Kidney capillary endothelial cell (primary cell): Measurements from ENCODE around the gene MUC6.

Experiments
- DNase-seq: peaks from one replicate; pipeline ENCODE4 v3.0.0-alpha.2; 2018; ENCODE audit warnings: low spot score

The MUC6 gene

DNA sequence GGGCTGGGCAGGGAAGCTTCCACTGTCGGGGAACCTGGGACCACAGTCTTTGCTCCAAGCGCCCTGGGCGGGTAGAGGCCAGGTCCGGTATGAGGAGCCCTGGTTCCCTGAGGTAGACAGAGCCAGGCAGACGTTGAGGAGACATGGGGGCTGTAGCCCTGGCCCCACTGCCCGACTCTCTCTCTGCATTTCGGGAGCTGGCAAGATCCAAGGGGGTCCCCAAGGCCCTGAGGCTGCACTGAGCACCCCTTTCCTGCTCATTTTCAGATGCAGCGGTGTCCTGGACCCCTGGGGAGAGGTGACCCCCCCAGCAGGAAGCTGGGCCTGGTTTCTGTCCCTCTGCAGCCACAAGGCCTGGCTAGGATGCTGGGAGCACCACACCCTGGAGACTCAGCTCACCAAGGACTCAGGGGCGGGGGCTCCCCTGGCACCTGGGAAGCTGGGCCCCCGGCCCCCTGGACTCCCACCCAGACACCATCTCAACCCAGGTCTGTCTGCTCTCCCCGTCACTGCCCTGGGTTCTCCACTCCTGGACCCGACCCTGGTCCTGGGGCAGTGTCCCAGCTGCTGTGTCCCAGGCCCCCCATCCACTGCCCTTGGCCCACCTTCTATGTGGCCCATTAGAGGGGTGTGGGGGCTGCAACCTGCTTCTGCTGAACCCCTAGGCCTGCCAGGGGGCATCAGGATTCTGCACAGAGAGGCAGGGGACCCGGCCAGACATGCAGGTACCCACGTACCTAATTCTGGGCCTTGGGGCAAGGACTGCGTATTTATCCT lies 15.0 kb upstream of the MUC6 start:
- no peak for DNase-seq

DNA sequence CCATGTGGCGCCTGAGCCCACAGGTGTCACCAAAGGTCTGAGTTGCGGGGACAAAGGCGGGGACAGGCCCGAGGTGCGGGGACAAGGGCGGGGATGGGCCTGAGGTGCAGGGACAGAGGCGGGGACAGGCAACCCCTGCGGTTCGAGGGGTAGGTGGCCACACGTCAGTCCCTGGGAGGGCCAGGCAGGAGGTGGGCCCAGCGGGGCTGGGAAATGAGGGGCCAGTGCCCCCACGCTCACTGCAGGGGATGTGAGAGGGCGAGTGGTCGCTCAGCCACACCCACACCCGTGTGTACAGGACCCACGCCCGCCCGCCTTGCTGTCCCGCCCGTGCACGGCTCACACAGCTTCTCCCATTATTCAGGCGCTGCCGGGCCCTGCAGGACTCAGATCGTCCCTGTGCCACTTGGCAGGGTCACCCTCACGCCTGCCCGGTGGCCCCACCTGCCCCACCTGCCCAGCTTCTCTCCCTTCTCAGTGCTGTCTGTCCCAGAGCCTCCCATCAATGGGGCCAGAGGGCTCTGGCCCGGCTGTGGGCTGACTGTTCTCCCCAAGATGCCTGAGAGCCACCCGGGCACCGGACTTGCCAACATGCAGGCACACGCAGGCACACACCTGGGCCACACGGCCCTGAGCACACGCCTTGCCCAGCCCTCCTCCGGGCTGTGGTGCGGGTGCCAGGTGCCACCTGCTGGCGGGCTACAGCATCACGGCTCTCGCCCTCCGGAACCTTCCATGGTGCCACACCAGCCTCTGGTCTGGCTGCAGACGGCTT lies 14.2 kb upstream of the MUC6 start:
- peak; percentile 61 for DNase-seq

DNA sequence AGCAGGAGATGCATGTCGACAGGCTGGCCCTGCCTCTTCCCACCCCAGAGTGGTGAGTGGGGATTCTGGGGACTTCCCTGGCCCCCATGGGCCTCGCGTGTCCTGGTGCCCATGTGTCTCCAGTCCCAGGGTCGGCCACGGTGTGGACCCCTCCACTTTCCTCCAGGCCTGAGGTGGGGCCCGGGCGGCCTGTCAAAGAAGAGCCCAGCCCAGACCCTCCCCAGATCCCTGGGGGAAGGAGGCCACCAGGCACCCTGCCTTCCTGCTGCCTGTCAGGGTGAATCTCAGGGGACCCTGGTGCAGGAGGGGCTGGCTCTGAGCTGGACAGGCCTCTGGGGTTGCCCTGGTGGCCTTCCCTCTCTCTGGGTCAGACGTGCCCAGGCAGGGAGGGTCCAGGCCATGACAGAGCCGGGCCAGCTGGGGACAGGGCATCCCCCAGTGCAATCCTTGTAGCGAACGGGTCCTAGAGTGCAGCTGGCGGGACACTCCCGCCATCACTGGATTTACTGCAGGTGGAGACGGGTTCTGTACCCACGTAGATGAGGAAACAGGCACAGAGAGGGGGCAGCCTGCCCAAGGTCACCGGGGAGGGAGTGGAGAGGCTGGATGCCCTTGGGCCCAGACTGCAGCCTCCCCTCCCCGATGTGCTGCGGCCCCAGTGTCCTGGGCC lies 13.5 kb upstream of the MUC6 start:
- DNase-seq, result no peak

DNA sequence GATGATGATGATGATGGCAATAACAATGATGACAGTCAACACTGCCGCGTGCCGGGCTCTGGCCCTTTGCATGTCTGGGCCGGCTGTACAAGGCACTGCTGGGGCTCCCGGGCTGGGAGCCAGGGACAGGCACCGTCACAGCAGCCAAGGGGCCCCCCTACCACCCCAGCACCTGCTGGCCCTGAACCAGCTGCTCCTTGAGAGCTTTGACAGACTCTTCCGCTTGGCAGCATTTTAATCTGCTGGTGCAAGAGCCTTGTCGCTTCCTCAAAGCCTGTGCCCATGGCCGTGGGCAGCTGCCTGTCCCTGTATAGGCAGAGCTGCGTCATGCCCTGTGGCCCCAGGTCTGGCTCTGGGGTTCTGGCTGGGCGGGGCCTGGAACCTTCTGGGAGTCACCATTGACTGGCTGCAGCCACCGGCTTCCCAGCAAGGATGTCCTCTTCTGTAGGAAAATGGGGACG lies 12.9 kb upstream of the MUC6 start:
- no peak for DNase-seq

DNA sequence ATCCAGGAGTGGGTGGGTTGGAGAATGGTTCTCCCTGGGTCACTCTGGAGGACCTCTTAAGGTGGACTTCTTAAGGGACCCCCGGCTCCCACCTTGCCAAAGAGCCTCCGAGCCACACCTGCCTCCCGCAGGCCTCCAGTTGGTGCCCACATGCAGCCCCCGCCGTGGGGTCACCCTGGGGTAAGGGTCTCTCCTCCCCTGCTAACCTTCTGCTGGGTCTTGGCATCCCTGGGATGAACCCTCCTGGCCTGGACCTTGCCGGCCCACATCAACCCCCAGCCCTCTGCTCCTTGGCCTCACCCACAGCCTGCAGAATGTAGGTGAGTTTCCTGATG lies 12.5 kb upstream of the MUC6 start:
- no peak for DNase-seq

DNA sequence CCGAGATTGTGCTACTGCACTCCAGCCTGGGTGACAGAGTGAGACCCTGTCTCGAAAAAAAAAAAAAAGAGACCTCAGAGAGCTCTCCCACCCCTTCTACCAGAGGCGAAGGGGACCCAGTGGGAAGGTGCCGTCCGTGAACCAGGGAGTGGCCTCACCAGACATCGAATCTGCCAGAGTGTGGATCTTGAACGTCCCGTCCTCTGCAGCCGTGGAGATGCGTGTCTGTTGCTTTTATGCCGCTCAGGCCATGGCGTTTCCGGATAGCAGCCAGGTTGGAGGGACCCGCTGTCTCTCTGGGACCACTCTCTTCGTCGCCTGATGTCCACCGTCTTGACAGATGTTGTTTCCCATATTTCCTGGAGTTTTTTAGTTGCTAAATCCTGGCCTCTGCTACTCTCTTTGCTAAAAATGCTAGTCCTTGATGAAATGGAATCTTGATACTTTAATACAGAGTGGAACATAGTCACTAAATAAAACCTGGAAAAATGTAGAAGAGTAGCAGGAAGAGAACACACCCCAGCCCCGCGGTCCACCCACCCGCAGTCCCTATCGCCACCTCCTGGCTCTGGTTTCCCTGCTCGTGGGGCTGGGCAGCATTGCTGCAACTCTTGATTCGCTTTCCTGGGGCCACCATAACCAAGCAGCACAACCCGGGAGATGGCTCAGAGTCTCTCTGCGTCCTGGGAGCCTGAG lies 12.0 kb upstream of the MUC6 start:
- DNase-seq, result no peak

DNA sequence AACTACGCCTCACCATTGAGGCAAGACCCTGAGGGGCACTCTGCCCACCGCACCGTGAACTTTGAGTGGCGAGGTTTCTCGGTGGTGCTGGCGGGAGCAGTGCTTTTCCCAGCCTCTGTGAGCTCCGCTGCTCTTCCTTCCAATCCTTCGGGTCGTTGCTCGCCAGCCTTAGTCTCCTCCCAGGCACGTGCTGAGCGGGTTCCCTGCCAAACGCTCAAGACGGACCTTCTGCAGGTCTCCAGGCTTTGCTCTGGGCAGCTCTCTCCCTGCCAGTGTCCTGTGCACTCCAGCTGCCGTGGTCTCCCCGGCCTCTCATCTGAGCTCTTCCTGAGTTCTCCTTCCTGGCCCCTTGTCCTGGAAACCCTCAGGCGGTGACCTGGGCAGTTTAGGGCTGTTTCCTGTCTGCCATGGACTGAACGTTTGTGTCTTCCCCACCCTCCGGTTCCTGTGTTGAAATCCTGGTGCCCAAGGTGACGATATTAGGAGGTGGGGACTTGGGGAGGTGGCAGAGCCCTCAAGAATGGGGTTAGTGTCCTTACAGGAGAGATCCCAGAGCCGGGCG lies 11.2 kb upstream of the MUC6 start:
- no peak for DNase-seq

DNA sequence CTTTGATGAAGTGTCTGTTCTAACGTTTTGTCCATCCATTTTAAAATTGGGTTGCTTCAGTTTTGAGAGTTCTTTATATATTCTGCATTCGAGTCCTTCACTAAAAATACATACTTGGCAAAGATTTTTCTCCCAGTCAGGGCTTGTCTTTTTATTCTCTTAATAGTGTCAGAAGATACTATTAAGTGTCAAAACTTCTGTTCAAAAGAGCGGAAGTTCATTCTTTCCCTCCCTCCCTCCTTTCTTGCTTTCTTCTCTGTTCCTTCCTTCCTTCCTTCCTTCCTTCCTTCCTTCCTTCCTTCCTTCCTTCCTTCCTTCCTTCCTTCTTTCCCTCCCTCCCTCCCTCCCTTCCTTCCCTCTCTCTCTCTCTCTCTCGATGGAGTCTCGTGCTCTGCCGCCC lies 7.6 kb upstream of the MUC6 start:
- no peak for DNase-seq

DNA sequence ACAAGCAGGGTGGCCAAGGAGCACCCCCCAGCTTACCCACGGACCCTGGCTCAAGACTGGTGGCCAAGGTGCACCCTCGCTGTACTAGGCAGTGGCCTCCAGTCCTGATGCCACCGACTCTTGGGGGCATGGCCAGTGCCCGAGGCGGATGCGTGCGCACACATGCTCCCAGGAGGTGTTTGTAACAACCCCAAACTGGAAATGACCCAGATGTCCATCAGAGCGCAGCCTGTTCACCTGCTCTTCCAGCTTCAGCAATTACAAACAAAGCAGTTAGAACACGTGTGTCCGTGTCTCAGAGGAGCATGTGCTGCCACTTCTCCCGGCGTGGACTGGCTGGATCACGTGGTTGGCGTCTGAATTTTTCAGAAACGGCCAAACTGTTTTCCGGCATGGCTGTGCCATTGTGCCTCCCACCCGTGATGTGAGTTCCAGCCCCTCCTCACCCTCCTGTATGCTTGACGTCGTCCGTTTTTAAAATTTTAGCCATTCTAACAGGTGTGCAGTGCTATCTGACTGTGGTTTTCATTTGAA lies 7.1 kb upstream of the MUC6 start:
- no peak for DNase-seq

DNA sequence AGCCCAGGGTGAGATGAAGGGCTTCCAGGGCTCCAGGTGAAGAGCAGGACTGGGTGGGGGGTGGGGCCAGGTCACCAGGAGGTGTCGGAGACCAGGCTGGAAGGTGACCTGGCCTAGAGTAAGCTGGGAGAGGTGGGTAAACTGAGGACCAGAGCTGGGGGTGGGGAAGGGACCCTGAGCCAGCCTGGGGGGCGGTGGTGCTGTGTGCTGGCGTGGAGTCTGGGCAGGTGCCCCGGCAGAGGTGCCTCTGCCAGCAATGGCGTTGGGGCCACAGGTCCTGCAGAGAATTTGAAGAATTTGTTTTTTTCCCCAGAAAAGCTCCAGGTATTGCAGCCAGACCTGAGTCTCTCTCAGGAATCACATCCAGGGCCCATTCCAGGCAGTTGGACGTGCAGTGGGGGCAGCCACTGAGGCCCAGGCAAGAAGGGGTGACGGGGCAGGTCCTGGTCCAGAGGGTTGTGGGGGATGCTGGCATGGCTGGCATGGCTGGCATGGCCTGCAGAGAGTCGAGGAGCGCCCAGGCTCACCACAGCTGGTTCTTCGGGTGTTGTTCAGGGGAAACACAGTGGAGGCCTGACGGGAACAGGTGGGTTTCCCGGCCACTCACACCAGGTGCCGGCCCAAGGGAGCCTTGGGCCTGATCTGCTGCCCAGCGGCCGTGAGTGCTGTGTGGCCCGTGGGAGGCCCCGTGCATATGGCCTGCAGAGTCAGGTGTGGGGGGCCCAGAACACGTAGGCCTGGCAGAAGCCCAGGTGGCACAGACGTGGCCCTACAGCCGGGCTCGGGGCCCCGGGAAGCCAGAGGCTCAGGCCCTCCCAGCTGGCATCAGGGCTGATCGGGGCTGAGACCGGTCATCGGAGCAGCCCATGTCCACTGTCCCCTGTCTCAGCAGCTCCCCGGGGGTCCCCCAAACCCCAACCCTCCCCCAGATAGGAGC lies 6.4 kb upstream of the MUC6 start:
- DNase-seq, result no peak

DNA sequence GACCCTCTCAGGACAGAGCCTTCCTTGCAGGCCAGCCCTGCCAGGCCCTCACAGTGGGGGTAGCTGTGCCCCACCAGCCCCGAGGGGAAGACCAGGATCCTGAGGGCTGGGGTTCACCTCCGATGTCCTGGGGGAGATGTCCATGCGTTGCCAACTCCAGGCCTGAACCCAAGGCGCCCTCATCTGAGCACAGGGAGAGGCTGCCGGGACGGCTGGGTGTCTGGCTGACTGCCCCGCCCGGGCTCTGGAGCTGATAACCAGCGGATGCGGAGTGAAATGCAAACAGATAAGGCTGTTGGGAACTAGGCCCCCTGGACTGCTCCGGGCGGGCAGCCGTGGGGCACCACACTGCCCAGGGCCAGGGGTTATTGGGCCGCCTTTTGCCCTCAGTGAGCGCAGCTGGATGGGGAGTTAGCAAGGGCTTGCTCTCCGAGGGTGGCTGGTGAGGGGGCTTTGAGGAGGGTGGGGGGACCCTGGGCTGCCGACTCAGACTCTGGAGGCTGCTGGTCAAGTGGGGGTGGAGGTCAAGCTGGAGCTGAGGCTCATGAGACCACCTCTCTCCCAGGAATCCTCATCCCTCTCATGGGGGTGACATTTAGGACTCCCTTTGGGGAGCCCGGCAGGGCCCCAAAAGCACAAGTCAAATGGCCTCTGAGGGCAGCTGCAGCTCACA lies 5.6 kb upstream of the MUC6 start:
- no peak for DNase-seq

DNA sequence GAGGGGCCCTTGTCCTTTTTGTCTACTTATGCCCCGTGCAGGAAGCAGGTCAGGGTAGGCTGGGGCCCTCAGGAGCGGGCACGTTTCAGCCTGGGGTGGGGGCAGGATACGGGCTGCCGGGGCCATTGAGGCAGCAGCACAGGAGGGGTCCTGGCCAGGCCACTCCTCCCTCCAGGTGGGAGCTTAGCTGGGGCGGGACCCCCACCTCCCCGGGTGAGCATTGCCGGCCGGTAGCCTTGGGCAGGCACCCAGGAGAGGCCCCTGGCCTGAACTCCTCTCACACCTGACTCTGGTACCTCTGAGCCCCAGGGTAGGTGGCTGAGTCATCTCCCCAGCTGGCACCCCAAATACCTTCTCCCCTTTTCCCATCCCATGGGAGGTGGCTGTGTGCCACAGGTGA lies 5.0 kb upstream of the MUC6 start:
- DNase-seq, result no peak

DNA sequence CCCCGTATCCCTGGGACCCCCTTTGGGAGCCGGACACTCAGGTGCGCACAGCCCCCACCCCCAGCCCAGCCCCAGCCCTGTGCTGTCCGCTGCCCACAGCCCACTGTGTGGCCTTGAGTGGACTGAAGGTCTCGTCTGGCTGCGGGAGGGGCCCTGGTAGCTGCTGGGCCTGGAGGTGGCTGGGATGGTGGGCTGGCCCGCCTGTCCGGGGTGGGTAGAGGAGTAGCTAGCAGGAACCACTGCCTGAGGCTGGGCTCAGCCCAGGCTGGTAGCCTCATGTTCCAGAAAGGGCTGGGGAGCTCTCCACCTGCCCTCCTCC lies 4.6 kb upstream of the MUC6 start:
- DNase-seq, result no peak

DNA sequence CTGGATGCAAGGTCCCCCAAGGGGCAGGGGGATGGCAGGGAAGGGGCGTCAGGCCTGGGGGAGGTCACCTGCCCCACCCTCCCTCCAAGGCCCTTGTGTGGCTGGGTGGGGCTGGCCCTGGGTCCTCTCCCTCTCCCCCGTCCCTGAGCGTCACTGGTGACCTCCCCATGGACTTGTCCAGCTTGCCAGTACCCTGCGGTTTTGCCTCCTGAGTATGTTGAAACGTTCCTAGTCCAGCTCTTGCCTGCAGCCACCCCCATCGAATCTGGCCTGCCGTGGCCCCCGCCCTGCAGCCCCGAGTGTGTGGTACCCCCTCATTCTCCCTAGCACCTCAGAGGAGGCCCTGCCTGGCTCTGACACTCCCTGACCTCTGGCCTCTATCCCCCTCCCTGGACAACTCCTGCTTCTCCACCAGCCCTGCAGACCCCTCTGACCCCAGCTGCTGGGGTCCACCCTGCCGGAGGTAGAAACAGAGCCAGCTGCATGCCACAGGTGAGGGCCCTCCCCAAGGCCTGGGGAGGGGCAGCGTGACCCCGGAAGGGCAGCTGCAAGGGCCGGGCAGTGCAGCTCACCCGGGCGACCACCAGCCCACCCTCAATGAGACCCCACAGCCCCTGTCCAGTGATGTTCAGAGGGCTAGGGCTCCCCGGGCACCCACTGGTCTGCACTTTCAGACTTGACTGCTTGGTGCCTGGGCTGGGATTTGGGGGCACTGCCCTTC lies 4.1 kb upstream of the MUC6 start:
- DNase-seq, result no peak

DNA sequence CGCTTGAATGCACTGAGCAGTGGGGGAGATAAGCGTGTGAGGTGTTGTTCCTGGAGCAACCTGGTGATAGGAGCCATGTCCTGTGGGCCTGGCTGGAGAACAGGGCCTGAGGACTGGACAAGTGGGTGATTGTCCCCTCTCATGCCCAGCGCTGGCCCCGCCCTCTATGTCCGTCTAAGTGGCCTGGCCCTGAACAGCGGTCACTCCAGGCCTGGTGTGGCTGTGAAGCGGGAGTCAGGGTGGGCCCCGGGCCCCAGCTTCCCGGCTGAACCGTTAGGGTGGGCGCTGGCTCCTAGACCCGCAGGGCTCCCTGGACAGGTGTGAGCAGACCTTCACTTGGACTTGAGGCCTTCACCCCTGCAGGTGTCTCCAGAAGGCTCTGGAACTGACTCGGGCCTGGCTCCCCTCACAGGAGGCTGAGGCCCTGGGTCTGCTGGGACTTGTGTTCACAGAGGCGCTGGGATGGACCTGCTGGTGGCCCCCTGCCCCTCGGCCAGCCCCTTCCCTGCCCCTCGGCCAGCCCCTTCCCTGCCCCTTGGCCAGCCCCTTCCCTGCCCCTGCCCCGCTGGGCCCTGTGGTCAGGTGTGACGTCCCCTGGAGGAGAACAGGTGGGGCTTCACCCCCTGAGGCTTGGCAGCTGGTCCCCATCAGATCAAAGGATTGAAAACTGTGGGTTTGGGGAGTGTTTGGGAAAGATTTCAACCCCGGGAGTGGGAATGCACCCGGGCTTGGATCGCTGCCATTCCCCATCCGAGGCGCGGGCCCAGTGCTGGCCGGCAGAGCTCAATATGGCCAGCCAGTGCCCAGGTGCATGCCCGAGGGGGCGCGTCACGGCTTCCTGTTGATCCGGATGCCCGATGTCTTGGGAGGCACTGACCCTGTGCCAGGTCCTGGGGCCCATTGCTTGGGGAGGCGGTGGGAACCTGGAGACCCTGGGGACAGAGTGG lies 3.2 kb upstream of the MUC6 start:
- no peak for DNase-seq

DNA sequence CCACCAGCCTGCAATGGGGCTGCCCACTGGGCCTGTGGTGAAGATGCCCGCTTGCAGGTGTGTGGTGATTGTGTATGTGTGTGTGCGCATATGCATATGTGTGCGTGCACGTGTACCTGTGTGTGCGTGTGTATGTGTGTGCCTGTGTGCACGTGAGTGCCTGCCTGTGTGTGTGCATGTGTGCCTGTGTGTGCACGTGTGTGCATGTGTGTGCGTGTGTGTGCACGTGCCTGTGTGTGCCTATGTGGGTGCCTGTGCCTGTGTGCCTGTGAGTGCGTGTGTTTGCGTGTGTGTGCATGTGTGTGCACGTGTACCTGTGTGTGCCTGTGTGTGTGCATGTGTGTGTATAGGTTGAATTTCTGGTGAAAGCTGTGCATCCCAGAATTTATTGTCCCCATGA lies 2.4 kb upstream of the MUC6 start:
- no peak for DNase-seq

DNA sequence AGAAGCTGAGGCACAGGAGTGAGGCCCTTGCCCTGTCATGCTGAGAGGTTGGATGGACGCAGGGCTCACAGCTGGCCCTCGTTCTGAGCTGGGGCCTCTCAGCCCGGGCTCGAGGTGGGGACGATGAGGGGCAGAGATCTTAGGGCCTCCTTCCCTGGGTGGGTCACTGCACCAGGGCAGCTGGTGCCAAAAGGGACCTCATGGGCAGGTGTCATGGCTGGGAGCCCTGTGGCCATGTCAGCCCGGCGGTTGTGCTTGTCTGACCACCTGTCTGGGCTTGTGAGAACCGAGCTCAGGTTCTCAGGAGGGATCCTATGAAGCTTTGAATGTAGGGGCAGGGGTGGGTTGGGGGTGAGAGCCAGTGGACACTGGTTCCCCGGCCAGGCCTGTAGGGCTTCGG lies 1.8 kb upstream of the MUC6 start:
- DNase-seq, result no peak

DNA sequence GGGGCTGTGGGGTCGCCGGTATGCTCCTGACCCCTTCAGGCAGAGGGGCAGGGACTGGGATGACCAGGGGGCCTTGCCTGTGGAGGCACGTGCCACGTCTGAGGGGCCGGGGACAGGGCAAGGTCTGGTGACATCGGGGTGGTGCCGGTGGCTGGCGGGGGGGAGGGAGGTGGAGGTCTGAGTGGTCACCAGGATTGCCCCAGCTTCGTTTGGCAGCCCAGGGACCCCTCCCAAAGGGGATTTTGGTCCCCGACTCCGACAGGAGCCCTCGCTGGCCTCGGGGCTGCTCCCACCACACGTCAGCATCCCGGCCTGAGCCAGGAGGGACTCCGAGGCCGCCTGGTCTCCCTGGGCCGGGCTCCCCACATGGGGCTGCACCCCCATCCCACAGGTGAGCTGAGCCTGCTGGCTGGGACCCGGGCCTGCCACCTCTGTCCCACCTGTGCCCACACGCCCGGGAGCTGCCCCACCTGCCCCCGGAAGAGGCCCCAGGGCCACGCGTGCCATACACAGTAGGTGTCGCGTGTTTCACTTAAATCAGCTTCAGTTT lies 1.1 kb upstream of the MUC6 start:
- DNase-seq, result no peak
